ENCODE results near the gene GUCD1. TPM values are rescaled to one million over a fixed set of nuclear protein-coding genes. Genes with fewer than 3 reads are reported as not detected.
"Not testable (repeated sequence)": the region's sequence is repeated elsewhere in the genome, so short reads cannot be mapped to it uniquely, and the experiment has no call there.

The GUCD1 gene
- total RNA-seq, 1 donor from 2014 or later, result 84.7 TPM

GRCh38 chr22:24536089-24536488 is 18.8 kb downstream of the GUCD1 start:
- no peaks in the 10 kb centered on the region for H3K4me1 Mint-ChIP-seq (ENCODE audit: low read depth)
- H3K27me3 Mint-ChIP-seq (ENCODE audit: low read depth), result no peaks in the 10 kb centered on the region
- TF ChIP-seq CTCF (IDR thresholded peaks at IDR 0.05), result no peak
- H3K9me3 Mint-ChIP-seq (ENCODE audit: low read depth), result no peaks in the 10 kb centered on the region
- H3K27ac Mint-ChIP-seq (ENCODE audit: unreplicated experiment), result no peak overlapping the region
- H3K36me3 Mint-ChIP-seq (ENCODE audit: low read depth), result peaks cover 4% of the 10 kb centered on the region
- H3K4me3 Mint-ChIP-seq (ENCODE audit: unreplicated experiment), result no peak overlapping the region
- DNase-seq (ENCODE audit: low spot score), result no peak

GRCh38 chr22:24535348-24535747 is 19.6 kb downstream of the GUCD1 start:
- H3K36me3 Mint-ChIP-seq (ENCODE audit: low read depth), result peaks cover 3% of the 10 kb centered on the region
- H3K4me3 Mint-ChIP-seq (ENCODE audit: unreplicated experiment), result no peak overlapping the region
- H3K9me3 Mint-ChIP-seq (ENCODE audit: low read depth), result no peaks in the 10 kb centered on the region
- H3K4me1 Mint-ChIP-seq (ENCODE audit: low read depth), result no peaks in the 10 kb centered on the region
- no peak for TF ChIP-seq CTCF (IDR thresholded peaks at IDR 0.05)
- no peak overlapping the region for H3K27ac Mint-ChIP-seq (ENCODE audit: unreplicated experiment)
- H3K27me3 Mint-ChIP-seq (ENCODE audit: low read depth), result no peaks in the 10 kb centered on the region
- no peak for DNase-seq (ENCODE audit: low spot score)

GRCh38 chr22:24532075-24532474 is 22.9 kb downstream of the GUCD1 start:
- Mint-ChIP-seq H3K9me3 (ENCODE audit: low read depth) (no peaks in the 10 kb centered on the region), H3K27me3 (ENCODE audit: low read depth) (no peaks in the 10 kb centered on the region), H3K4me1 (ENCODE audit: low read depth) (no peaks in the 10 kb centered on the region), H3K36me3 (ENCODE audit: low read depth) (no peaks in the 10 kb centered on the region), H3K4me3 (ENCODE audit: unreplicated experiment) (no peak overlapping the region), H3K27ac (ENCODE audit: unreplicated experiment) (no peak overlapping the region)
- no peak for DNase-seq (ENCODE audit: low spot score)
- TF ChIP-seq CTCF (IDR thresholded peaks at IDR 0.05), result no peak

GRCh38 chr22:24530968-24531367 is 24.0 kb downstream of the GUCD1 start:
- not testable (repeated sequence) for H3K9me3 Mint-ChIP-seq (ENCODE audit: low read depth); H3K27me3 Mint-ChIP-seq (ENCODE audit: low read depth); DNase-seq (ENCODE audit: low spot score); H3K27ac Mint-ChIP-seq (ENCODE audit: unreplicated experiment); H3K4me3 Mint-ChIP-seq (ENCODE audit: unreplicated experiment); H3K36me3 Mint-ChIP-seq (ENCODE audit: low read depth); H3K4me1 Mint-ChIP-seq (ENCODE audit: low read depth)

- no peaks in the 10 kb centered on the region for H3K9me3 Mint-ChIP-seq (ENCODE audit: low read depth)
- DNase-seq (ENCODE audit: low spot score), result no peak
- no peak overlapping the region for H3K27ac Mint-ChIP-seq (ENCODE audit: unreplicated experiment)
- H3K4me1 Mint-ChIP-seq (ENCODE audit: low read depth), result no peaks in the 10 kb centered on the region
- no peaks in the 10 kb centered on the region for H3K27me3 Mint-ChIP-seq (ENCODE audit: low read depth)
- H3K4me3 Mint-ChIP-seq (ENCODE audit: unreplicated experiment), result no peak overlapping the region
- H3K36me3 Mint-ChIP-seq (ENCODE audit: low read depth), result no peaks in the 10 kb centered on the region
- TF ChIP-seq CTCF (IDR thresholded peaks at IDR 0.05), result no peak
Measured at GRCh38 chr22:24529898-24530297, 25.0 kb downstream of the GUCD1 start.

- Mint-ChIP-seq H3K27me3 (ENCODE audit: low read depth) (no peaks in the 10 kb centered on the region), H3K36me3 (ENCODE audit: low read depth) (no peaks in the 10 kb centered on the region), H3K9me3 (ENCODE audit: low read depth) (no peaks in the 10 kb centered on the region), H3K27ac (ENCODE audit: unreplicated experiment) (no peak overlapping the region), H3K4me1 (ENCODE audit: low read depth) (peaks cover 10% of the 10 kb centered on the region), H3K4me3 (ENCODE audit: unreplicated experiment) (no peak overlapping the region)
- DNase-seq (ENCODE audit: low spot score), result no peak
- no peak for TF ChIP-seq CTCF (IDR thresholded peaks at IDR 0.05)
Measured at GRCh38 chr22:24526191-24526590, 28.7 kb downstream of the GUCD1 start.
